Measurements from ENCODE around the gene IFT20.
A peak's percentile ranks its signal among the peaks of the same experiment; 100 is the strongest.

Gene IFT20

GRCh38 chr17:28327709-28328108, 7.6 kb downstream of the IFT20 start:
- H3K4me3 ChIP-seq (ENCODE audit: control insufficient read depth, low read depth, low read length) = no peak overlapping the region
- peak; percentile 54 for DNase-seq (ENCODE audit: low read depth)
- TF ChIP-seq CTCF (conservative IDR thresholded peaks at IDR 0.05; ENCODE audit: control insufficient read depth, insufficient read depth, low read depth, low read length) = peak; percentile 18

GRCh38 chr17:28327031-28327607, 8.2 kb downstream of the IFT20 start:
- DNase-seq (ENCODE audit: low read depth) = peak; percentile 52
- no peak for TF ChIP-seq CTCF (conservative IDR thresholded peaks at IDR 0.05; ENCODE audit: control insufficient read depth, insufficient read depth, low read depth, low read length)
- H3K4me3 ChIP-seq (ENCODE audit: control insufficient read depth, low read depth, low read length) = no peak overlapping the region

- no peak for DNase-seq (ENCODE audit: low read depth)
- no peak for TF ChIP-seq CTCF (conservative IDR thresholded peaks at IDR 0.05; ENCODE audit: control insufficient read depth, insufficient read depth, low read depth, low read length)
- H3K4me3 ChIP-seq (ENCODE audit: control insufficient read depth, low read depth, low read length) = no peak overlapping the region
These were observed 9.2 kb downstream of the IFT20 start for GRCh38 chr17:28326114-28326513.

GRCh38 chr17:28325211-28325610, 10.1 kb downstream of the IFT20 start:
- TF ChIP-seq CTCF (conservative IDR thresholded peaks at IDR 0.05; ENCODE audit: control insufficient read depth, insufficient read depth, low read depth, low read length) = no peak
- no peak overlapping the region for H3K4me3 ChIP-seq (ENCODE audit: control insufficient read depth, low read depth, low read length)
- DNase-seq (ENCODE audit: low read depth) = no peak

GRCh38 chr17:28324781-28325180, 10.5 kb downstream of the IFT20 start:
- no peak overlapping the region for H3K4me3 ChIP-seq (ENCODE audit: control insufficient read depth, low read depth, low read length)
- DNase-seq (ENCODE audit: low read depth) = no peak
- TF ChIP-seq CTCF (conservative IDR thresholded peaks at IDR 0.05; ENCODE audit: control insufficient read depth, insufficient read depth, low read depth, low read length) = no peak

GRCh38 chr17:28324267-28324745, 11.0 kb downstream of the IFT20 start:
- no peak for DNase-seq (ENCODE audit: low read depth)
- no peak for TF ChIP-seq CTCF (conservative IDR thresholded peaks at IDR 0.05; ENCODE audit: control insufficient read depth, insufficient read depth, low read depth, low read length)
- no peak overlapping the region for H3K4me3 ChIP-seq (ENCODE audit: control insufficient read depth, low read depth, low read length)
